Gastrocnemius medialis (tissue), 4 donors: ENCODE measurements around the gene AK2. TPM values are rescaled to one million over a fixed set of nuclear protein-coding genes. Genes with fewer than 3 reads are reported as not detected.
A peak's percentile ranks its signal among the peaks of the same experiment; 100 is the strongest.

Experiments used
- ATAC-seq, 2 donors: fragments of 150-250 bp; one replicate each; pipeline ENCODE4 v1.9.1; 2016
- DNase-seq, 2 donors: peaks; one replicate each; pipeline ENCODE4 v3.0.0-alpha.2; 2019
- H3K27ac ChIP-seq, 4 donors: fragments of 200-600 bp; sonication (generic); 1 replicate in 1 of 4; 2 replicates in 3 of 4; pipeline ENCODE4 v1.5.1; 2016 to 2018; ENCODE audit warnings: mild to moderate bottlenecking in 2 of 4, moderate library complexity in 1 of 4
- H3K27me3 ChIP-seq, 3 donors: fragments of 200-600 bp; sonication (generic) in 2 of 3; 1 replicate in 1 of 3; 2 replicates in 2 of 3; pipeline versions ENCODE4 v1.5.1 to v1.6.0; 2016 to 2019; ENCODE audit warnings: mild to moderate bottlenecking in 1 of 3, moderate library complexity in 1 of 3
- H3K36me3 ChIP-seq, 2 donors: fragments of 200-600 bp; sonication (generic) in 1 of 2; one replicate each; pipeline ENCODE4 v1.5.1; 2017 to 2018
- H3K4me1 ChIP-seq, 2 donors: fragments of 200-600 bp; sonication (generic) in 1 of 2; one replicate each; pipeline ENCODE4 v1.5.1; 2016 to 2017; ENCODE audit warnings: mild to moderate bottlenecking in 2 of 2
- H3K4me3 ChIP-seq, 4 donors: fragments of 200-600 bp; sonication (generic) in 3 of 4; 1 replicate in 1 of 4; 2 replicates in 3 of 4; pipeline ENCODE4 v1.5.1; 2016 to 2019; ENCODE audit warnings: mild to moderate bottlenecking in 2 of 4
- H3K9me3 ChIP-seq, 3 donors: fragments of 200-600 bp; sonication (generic) in 2 of 3; 1 replicate in 1 of 3; 2 replicates in 2 of 3; pipeline ENCODE4 v1.5.1; 2016 to 2019
- CTCF ChIP-seq, 5 experiments: fragments of 450-650 bp in 3 of 5; fragments of 200-600 bp in 2 of 5; sonication (generic) in 2 of 5; IDR thresholded peaks in 4 of 5; conservative IDR thresholded peaks in 1 of 5; 1 replicate in 4 of 5; 2 replicates in 1 of 5; pipeline ENCODE4 v1.5.1; 2016 to 2019; ENCODE audit warnings: antibody characterized with exemption in 5 of 5, mild to moderate bottlenecking in 3 of 5, moderate library complexity in 3 of 5
- POLR2A ChIP-seq, 2 donors: fragments of 450-650 bp; IDR thresholded peaks; one replicate each; pipeline ENCODE4 v1.6.1; 2017; ENCODE audit warnings: antibody characterized with exemption in 2 of 2, mild to moderate bottlenecking in 2 of 2, moderate library complexity in 2 of 2
- in situ Hi-C, 4 donors: fragments of 200-750 bp; cut with MboI; loops; one replicate each; pipeline versions ENCODE4 v1.15.0 to v1.8.0; 2017; ENCODE audit warnings: low sequenced_read_pairs in 4 of 4
- intact Hi-C: fragments of 100-400 bp; cut with DNase I; formaldehyde crosslinking; loops from one replicate; pipeline ENCODE4 v1.15.1; 2023; ENCODE audit warnings: low total_unique reads
- total RNA-seq, 4 donors: library from RNA; depleted of rRNA; stranded (reverse); fragments of >200 nt; gene quantifications; one replicate each; pipeline versions ENCODE4 v1.1.0 to v1.2.3, GENCODE V29; 2016

AK2 gene
- total RNA-seq, 4 donors from 2014 or later: 125 to 261 (median 152) TPM

GRCh38 chr1:33045246-33045645 lies 8.6 kb upstream of the AK2 start:
- H3K36me3 ChIP-seq: no peaks in the 10 kb centered on the region
- H3K9me3 ChIP-seq: no peaks in the 10 kb centered on the region
- intact Hi-C loops (no loop called here), in situ Hi-C loops (no loop called here)
- TF ChIP-seq CTCF (IDR thresholded peaks at IDR 0.05 in 4 of 5, conservative IDR thresholded peaks at IDR 0.05 in 1 of 5) (no peak), POLR2A (IDR thresholded peaks at IDR 0.05) (no peak)
- H3K4me1 ChIP-seq: peaks cover 9 to 22% of the 10 kb centered on the region in 2 donors
- no peak overlapping the region for H3K4me3 ChIP-seq
- ATAC-seq: no peak
- no peak for DNase-seq
- H3K27ac ChIP-seq: peak overlapping the region in 3 of 4 donors; percentile 12 to 67 (median 65)
- H3K27me3 ChIP-seq: no peaks in the 10 kb centered on the region

- in situ Hi-C loops: no loop called here
- peaks cover 9 to 22% of the 10 kb centered on the region in 2 donors for H3K4me1 ChIP-seq
- ATAC-seq: no peak
- TF ChIP-seq CTCF (IDR thresholded peaks at IDR 0.05 in 4 of 5, conservative IDR thresholded peaks at IDR 0.05 in 1 of 5) (no peak), POLR2A (IDR thresholded peaks at IDR 0.05) (no peak)
- no peak overlapping the region for H3K4me3 ChIP-seq
- H3K9me3 ChIP-seq: no peaks in the 10 kb centered on the region
- H3K27me3 ChIP-seq: no peaks in the 10 kb centered on the region
- peak overlapping the region; percentile 62 to 67 (median 64) for H3K27ac ChIP-seq
- intact Hi-C loops: no loop called here
- no peak for DNase-seq
- no peaks in the 10 kb centered on the region for H3K36me3 ChIP-seq
Measured at GRCh38 chr1:33043267-33044092, 6.8 kb upstream of the AK2 start.

- H3K4me3 ChIP-seq: no peak overlapping the region
- intact Hi-C loops (no loop called here), in situ Hi-C loops (no loop called here)
- H3K27me3 ChIP-seq: no peaks in the 10 kb centered on the region
- ATAC-seq: no peak
- H3K36me3 ChIP-seq: no peaks in the 10 kb centered on the region
- H3K4me1 ChIP-seq: peaks cover 9 to 22% of the 10 kb centered on the region in 2 donors
- TF ChIP-seq CTCF (IDR thresholded peaks at IDR 0.05 in 4 of 5, conservative IDR thresholded peaks at IDR 0.05 in 1 of 5) (no peak), POLR2A (IDR thresholded peaks at IDR 0.05) (no peak)
- no peak for DNase-seq
- H3K27ac ChIP-seq: no peak overlapping the region
- H3K9me3 ChIP-seq: no peaks in the 10 kb centered on the region
Measured at GRCh38 chr1:33042831-33043230, 6.1 kb upstream of the AK2 start.

- no peaks in the 10 kb centered on the region for H3K27me3 ChIP-seq
- peaks cover 14 to 27% of the 10 kb centered on the region in 2 donors for H3K4me1 ChIP-seq
- no peaks in the 10 kb centered on the region for H3K36me3 ChIP-seq
- intact Hi-C loops (no loop called here), in situ Hi-C loops (no loop called here)
- H3K4me3 ChIP-seq: no peak overlapping the region
- DNase-seq (no peak), ATAC-seq (no peak)
- TF ChIP-seq CTCF (IDR thresholded peaks at IDR 0.05 in 4 of 5, conservative IDR thresholded peaks at IDR 0.05 in 1 of 5) (no peak), POLR2A (IDR thresholded peaks at IDR 0.05) (no peak)
- H3K9me3 ChIP-seq: no peaks in the 10 kb centered on the region
- no peak overlapping the region for H3K27ac ChIP-seq
Measured at GRCh38 chr1:33041026-33041425, 4.3 kb upstream of the AK2 start.
